NCI-H82 (cell line): Measurements from ENCODE around the gene SREBF2.
"Not testable (repeated sequence)": the region's sequence is repeated elsewhere in the genome, so short reads cannot be mapped to it uniquely, and the experiment has no call there.

Source experiments
- DNase-seq: peaks from one replicate; lab custom pipeline; 2025; lab: John Stamatoyannopoulos, UW

The SREBF2 gene

DNA sequence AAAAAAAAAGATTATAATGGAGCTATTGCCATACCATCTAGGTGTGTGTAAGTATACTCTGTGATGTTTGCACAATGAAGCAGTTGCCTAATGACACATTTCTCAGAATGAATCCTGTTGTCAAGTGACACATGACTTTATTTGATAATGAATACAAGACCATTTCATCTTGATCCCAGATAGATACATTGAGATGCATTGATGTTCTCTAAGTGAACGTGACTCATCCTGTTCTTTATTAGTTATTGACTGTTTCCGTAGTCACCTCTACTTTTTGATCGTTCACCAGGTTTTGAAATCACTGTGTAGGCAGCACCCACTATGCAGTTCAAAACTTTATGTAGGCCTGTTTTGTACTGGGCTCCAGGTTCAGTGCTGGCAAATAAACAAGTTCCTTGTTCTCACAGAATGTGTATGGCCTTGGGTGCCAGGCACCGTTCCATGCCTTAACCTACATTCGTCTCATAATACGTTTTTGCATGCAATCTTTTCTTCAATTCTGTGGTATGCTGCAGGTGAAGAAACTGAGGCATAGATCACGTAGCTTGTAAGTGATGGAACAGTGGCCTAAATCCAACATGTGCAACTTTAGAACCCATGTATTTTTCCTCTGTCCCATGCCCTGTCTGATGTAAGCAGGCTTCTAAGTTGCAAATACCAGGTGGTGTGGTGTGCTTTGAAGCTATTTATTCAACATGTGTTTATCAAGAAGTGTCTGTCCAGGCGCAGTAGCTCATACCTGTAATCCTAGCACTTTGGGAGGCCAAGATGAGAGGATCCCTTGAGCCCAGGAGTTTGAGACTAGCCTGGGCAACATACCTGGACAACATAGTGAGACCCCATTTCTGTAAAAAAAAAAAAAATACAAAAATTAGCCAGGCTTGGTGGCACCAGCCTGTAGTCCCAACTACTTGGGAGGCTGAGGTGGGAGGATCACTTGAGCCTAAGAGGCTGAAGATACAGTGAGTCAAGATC, 10.4 kb downstream of the SREBF2 start:
- DNase-seq, result no peak

DNA sequence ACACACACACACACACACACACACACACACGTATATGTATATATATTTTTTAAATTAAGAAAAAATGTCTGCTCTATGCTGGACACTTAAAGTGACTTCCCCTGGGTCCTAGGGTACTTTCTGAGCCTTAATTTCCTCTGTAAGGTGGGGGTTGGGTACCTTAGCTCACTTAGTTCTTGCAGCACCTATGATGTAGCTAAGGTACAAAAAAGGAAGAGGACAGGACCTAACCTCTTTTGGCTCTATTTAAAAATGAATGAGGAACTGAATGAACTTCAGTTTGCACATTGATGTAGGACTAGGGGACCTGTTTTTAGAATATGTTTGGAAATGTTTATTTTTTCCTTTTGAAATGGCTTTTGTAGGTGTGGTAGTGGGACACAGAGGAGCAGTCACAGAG, 11.1 kb downstream of the SREBF2 start:
- no peak for DNase-seq

- no peak for DNase-seq
Observed at GRCh38 chr22:41844513-41844912, 11.6 kb downstream of the SREBF2 start.

GRCh38 chr22:41845380-41846267, 12.7 kb downstream of the SREBF2 start:
- peak; percentile 72 for DNase-seq

- no peak for DNase-seq
Observed at GRCh38 chr22:41846268-41846987, 13.5 kb downstream of the SREBF2 start.

DNA sequence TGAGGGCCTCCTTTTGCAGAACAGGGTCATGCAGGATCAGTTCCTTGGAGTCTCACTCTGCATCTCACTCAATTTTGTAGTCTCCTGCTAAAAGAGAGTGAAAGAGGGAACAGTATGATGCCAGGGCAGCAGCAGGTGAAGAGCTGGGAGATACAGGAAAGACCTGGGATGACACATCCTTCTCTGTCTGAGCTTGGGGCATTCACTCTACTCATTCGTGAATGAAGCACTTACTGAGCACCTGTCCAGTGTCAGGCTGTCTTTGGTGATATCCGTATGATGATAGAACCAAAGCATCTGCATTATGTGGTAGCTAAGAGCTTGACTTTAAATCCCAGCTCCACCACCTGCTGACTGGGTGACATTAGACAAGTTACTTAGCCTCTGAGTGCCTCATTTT, 14.4 kb downstream of the SREBF2 start:
- peak; percentile 14 for DNase-seq

GRCh38 chr22:41848468-41848867, 15.6 kb downstream of the SREBF2 start:
- no peak for DNase-seq

DNA sequence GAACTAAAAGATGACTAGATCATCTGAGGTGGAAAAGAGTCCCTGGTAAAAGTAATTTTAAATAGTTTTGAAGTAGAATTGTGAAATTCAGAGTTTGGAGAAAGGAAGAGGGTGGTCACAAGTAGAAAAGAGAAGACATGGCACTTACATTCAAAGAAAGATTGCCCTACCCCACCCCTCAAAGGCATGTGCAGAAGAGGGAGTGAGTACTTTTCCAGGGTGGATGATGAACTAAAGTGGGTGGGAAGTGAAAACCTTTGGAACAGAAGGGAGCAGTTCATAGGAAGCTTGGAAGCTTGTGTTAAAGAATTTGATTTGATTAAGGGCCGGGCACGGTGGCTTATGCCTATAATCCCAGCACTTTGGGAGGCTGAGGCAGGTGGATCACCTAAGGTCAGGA, 23.6 kb downstream of the SREBF2 start:
- peak; percentile 27 for DNase-seq

DNA sequence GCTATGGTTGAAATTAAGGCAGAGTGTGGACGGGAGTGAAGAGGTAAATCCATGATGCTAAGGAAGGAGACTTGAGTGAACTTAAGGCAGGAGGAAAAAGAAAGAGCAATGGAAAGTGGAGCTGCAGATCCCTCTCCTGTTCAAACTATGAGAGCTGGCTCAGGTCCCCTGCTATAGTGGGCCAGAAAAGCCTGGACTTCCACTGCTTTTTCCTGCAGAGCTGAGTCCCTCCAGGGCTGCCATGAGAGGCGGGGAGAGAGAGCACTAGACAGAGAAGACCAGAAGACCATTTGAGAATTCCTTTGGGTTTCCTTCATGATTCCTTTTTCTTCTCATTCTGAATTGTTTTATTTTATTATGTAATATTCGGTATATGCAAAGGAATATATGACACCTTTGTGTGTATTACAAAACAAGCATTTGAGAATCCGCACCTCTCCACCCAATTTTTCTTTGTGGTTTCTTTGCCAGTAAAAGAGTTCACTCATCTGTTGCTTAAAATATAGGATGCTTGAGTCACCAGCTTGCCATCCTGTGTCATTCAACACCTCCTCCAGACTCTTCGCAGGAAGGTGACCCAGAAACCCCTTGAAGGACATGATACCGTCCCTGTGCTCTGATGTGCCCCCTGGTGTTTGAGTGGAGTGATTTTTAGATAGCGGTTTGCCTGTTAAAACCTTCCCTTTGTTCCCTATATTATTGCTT, 24.4 kb downstream of the SREBF2 start:
- DNase-seq, result peak; percentile 61

- no peak for DNase-seq
Observed at GRCh38 chr22:41857860-41858199, 24.9 kb downstream of the SREBF2 start.

GRCh38 chr22:41862160-41862529, 29.2 kb downstream of the SREBF2 start:
- DNase-seq, result no peak

DNA sequence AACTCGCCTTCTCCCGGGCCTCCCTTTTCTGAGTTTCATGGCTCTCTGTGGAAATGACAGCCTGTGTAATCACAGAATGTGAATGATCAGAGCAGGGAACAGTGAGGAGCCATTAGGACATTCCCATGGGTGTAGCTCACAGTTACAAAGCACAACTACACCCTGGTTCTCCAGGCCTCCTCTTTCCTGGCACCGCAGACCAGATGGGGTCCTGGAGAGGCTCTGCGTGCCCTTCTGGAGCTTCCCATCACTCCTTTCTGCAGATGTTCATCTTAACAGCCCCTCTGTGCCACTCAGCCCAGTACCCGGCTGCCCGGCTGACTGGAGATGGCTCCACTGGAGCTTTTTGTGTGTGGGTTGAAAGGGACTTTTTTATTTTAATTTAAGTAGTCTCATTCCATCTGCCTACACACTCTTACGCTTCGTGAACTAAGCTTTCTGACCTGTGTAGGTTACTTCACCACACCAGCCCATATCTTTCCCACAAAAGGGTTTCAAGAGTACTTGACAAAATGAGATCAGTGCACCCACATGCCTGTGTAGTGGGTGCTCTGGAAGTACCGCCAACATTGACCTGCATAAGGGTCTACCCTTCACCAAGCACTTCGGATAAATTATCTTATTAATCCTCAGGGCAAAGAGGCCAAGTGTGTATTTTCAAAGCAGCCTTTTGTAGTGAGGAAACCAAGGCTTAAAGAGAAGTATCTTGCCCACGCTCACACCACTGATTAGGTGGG, 29.8 kb downstream of the SREBF2 start:
- DNase-seq, result no peak

DNA sequence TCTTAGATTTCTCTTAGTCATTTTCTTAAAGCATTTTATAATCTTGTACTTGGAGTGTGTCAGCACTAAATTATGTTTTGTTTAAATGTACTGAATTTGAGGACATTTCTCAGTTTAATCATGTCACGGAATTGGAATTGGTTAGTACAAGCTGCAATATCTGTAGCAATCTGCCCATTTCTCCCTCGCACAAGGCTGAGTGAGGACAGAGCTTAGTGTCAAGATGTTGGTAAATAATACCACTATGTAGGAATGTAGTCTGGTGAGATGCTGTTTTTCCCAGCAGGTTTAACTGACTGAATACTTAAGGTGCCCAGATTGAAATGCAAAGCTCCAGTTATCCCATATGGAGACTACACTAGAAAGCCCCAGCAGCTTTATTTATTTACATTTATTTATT, 30.6 kb downstream of the SREBF2 start:
- no peak for DNase-seq

DNA sequence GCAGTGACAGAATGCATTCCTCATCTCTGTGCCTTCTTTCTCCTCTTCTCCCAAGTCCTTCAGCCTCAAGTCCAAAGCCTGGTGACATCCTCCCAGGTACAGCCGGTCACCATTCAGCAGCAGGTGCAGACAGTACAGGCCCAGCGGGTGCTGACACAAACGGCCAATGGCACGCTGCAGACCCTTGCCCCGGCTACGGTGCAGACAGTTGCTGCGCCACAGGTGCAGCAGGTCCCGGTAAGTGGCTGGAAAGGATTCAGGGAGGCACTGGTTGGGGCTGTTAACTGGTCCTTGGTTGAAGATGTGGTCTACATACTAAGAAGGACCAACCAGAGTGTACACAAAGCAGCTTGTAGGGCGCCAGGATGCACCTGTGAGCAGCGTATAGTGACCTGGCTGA, 35.7 kb downstream of the SREBF2 start:
- DNase-seq, result no peak

- DNase-seq, result not testable (repeated sequence)
Observed at GRCh38 chr22:41870081-41870480, 37.2 kb downstream of the SREBF2 start.

- DNase-seq, result no peak
Observed at GRCh38 chr22:41870786-41871185, 37.9 kb downstream of the SREBF2 start.

DNA sequence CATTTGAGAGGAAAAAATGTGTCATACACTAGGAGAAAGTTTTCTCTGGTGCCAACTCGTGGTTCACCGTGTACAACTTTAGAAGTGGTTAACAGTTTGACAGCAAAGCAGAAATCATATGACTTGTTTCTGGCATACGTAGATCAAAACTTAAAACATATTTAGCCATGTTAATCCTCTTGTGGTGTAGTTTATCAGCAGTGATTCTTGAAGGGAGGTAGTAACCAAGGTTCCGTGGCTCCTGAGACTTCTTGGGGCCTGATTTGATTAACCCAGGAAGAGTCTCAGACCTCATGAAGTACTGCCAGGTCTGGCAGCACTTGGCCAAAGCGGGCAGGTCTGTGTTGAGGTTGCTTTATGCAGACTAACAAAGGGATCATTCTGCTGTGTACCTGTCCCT, 40.5 kb downstream of the SREBF2 start:
- DNase-seq, result no peak

GRCh38 chr22:41874090-41874489, 41.2 kb downstream of the SREBF2 start:
- no peak for DNase-seq

DNA sequence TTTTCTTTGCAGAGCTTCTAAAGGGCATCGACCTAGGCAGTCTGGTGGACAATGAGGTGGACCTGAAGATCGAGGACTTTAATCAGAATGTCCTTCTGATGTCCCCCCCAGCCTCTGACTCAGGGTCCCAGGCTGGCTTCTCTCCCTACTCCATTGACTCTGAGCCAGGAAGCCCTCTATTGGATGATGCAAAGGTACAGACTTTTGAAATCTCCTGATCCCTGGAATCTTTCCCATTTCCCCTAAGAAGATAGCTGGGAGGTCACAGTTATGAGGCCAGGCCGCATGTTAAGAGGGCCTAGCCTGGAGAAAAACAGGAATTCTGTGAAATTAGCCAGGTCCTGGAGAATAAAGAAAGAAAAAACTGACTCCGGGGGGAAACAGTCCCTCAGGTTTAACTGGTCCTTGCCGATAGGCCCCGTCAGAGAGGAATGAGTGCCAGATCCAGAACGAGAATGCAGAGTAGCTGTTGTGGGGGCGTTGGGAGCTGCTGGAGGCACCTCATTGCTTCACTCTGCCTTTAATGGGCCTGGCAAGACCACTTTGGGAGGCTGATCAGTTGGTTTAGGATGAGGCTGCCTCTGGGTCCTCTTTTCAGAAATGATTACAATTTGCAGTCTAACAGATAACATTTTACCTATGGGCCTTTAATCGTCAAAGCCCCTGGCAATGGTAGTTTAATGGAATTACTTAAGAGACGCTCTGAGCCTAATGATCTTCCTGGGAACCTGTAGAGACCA, 42.8 kb downstream of the SREBF2 start:
- no peak for DNase-seq

- DNase-seq, result no peak
Observed at GRCh38 chr22:41876275-41876674, 43.4 kb downstream of the SREBF2 start.
